HL-60 (cell line): ENCODE data around the gene KLF12.

Source experiments
- DNase-seq, 2 experiments: peaks; one replicate each; pipeline ENCODE4 v3.0.0-alpha.2; 2010 to 2020; ENCODE audit warnings: low read depth in 1 of 2, low spot score in 1 of 2
- H3K27ac ChIP-seq: fragments of 250-450 bp; sonication (Bioruptor Pico); replicated peaks from 2 replicates; pipeline ENCODE4 v1.5.1; 2020; ENCODE audit warnings: mild to moderate bottlenecking, moderate library complexity
- H3K27me3 ChIP-seq: fragments of 250-450 bp; sonication (Bioruptor Pico); 2 replicates; pipeline ENCODE4 v1.5.1; 2021; ENCODE audit warnings: mild to moderate bottlenecking, moderate library complexity; ENCODE audit not compliant: insufficient read depth, poor library complexity, severe bottlenecking
- H3K4me3 ChIP-seq: replicated peaks from 2 replicates; pipeline ENCODE4 v1.5.1; 2011; ENCODE audit warnings: mild to moderate bottlenecking, control low read depth, low read length; ENCODE audit not compliant: insufficient read depth
- GABPA ChIP-seq: IDR thresholded peaks from 2 replicates; pipeline ENCODE4 v1.6.1; 2012; ENCODE audit warnings: low read depth
- POLR2AphosphoS5 ChIP-seq: IDR thresholded peaks from 2 replicates; pipeline ENCODE4 v1.6.1; 2012; ENCODE audit warnings: low read depth
- SPI1 ChIP-seq: IDR thresholded peaks from 2 replicates; pipeline ENCODE4 v1.6.1; 2012; ENCODE audit warnings: low read depth, mild to moderate bottlenecking, borderline replicate concordance
- long read RNA-seq: library from polyadenylated mRNA; unstranded; transcript quantifications from one replicate; pipeline ENCODE4 v2.0.0, GENCODE V29; 2020
- TF ChIP-seq, protein P1 (sequence below): IDR thresholded peaks from one replicate; pipeline ENCODE4 v1.5.1; 2011; ENCODE audit warnings: low read length, control low read depth, inconsistent platforms; ENCODE audit not compliant: insufficient read depth
- TF ChIP-seq, protein P2 (sequence below): IDR thresholded peaks from 2 replicates; pipeline ENCODE4 v1.6.1; 2012; ENCODE audit warnings: low read depth; ENCODE audit not compliant: insufficient replicate concordance

KLF12 gene
- long read RNA-seq, partial matches to known transcripts = 0 of 4 reads
- long read RNA-seq, other reads (novel, unspliced or antisense) = 4 of 4 reads

- TF ChIP-seq, protein P1, sequence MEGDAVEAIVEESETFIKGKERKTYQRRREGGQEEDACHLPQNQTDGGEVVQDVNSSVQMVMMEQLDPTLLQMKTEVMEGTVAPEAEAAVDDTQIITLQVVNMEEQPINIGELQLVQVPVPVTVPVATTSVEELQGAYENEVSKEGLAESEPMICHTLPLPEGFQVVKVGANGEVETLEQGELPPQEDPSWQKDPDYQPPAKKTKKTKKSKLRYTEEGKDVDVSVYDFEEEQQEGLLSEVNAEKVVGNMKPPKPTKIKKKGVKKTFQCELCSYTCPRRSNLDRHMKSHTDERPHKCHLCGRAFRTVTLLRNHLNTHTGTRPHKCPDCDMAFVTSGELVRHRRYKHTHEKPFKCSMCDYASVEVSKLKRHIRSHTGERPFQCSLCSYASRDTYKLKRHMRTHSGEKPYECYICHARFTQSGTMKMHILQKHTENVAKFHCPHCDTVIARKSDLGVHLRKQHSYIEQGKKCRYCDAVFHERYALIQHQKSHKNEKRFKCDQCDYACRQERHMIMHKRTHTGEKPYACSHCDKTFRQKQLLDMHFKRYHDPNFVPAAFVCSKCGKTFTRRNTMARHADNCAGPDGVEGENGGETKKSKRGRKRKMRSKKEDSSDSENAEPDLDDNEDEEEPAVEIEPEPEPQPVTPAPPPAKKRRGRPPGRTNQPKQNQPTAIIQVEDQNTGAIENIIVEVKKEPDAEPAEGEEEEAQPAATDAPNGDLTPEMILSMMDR = no peak
- TF ChIP-seq POLR2AphosphoS5 (no peak), SPI1 (no peak), GABPA (no peak)
- TF ChIP-seq, protein P2, sequence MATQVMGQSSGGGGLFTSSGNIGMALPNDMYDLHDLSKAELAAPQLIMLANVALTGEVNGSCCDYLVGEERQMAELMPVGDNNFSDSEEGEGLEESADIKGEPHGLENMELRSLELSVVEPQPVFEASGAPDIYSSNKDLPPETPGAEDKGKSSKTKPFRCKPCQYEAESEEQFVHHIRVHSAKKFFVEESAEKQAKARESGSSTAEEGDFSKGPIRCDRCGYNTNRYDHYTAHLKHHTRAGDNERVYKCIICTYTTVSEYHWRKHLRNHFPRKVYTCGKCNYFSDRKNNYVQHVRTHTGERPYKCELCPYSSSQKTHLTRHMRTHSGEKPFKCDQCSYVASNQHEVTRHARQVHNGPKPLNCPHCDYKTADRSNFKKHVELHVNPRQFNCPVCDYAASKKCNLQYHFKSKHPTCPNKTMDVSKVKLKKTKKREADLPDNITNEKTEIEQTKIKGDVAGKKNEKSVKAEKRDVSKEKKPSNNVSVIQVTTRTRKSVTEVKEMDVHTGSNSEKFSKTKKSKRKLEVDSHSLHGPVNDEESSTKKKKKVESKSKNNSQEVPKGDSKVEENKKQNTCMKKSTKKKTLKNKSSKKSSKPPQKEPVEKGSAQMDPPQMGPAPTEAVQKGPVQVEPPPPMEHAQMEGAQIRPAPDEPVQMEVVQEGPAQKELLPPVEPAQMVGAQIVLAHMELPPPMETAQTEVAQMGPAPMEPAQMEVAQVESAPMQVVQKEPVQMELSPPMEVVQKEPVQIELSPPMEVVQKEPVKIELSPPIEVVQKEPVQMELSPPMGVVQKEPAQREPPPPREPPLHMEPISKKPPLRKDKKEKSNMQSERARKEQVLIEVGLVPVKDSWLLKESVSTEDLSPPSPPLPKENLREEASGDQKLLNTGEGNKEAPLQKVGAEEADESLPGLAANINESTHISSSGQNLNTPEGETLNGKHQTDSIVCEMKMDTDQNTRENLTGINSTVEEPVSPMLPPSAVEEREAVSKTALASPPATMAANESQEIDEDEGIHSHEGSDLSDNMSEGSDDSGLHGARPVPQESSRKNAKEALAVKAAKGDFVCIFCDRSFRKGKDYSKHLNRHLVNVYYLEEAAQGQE = no peak
- no peak for DNase-seq
- Histone ChIP-seq H3K27ac (no peak within 1 kb of the TSS), H3K4me3 (peak within 1 kb of the TSS; percentile 44), H3K27me3 (peaks cover 40% of the 10 kb centered on the region)
Measured at GRCh38 chr13:74134221-74134776, at the start of gene KLF12. TSS of gene KLF12 (minus strand) at chr13:74134404.

- H3K27ac ChIP-seq = no peak overlapping the region
- no peak for TF ChIP-seq POLR2AphosphoS5
- no peak for TF ChIP-seq GABPA
- TF ChIP-seq, protein P2 = no peak
- TF ChIP-seq, protein P1 = no peak
- H3K4me3 ChIP-seq = no peak overlapping the region
- no peak for DNase-seq
- no peaks in the 10 kb centered on the region for H3K27me3 ChIP-seq
Measured at GRCh38 chr13:74182491-74182890, 48.3 kb upstream of the KLF12 start.

DNA sequence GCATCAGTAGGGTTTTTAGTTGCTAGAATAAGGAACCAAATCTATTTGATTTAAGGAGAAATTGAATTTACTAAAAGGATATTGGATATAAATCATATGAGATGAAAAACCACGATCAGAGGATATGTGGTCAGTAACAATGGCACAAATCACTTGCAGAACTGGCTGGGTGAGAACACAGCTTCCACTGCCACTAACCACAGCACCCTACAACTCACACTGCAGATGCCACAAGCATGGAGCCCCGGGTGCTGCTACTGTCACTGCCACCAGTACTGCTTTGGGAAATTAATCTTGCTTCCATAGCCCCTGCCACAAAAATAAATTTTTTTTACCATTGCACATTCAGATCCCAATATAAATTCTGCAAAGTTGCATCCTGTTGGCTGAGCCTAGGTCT, 40.6 kb upstream of the KLF12 start:
- no peak overlapping the region for H3K27ac ChIP-seq
- DNase-seq = no peak
- TF ChIP-seq GABPA (no peak), SPI1 (no peak), POLR2AphosphoS5 (no peak)
- TF ChIP-seq, protein P1 = no peak
- TF ChIP-seq, protein P2 = no peak
- no peak overlapping the region for H3K4me3 ChIP-seq
- no peaks in the 10 kb centered on the region for H3K27me3 ChIP-seq
